HG03520 (cell line): ENCODE results near the gene CNTRL.
"Not testable (repeated sequence)": the region's sequence is repeated elsewhere in the genome, so short reads cannot be mapped to it uniquely, and the experiment has no call there.

Experiments used
- ATAC-seq: cut with Tn5 transposase; IDR thresholded peaks from one replicate; pipeline ENCODE4 v1.9.1; 2021; ENCODE audit warnings: mild to moderate bottlenecking, moderate library complexity; ENCODE audit not compliant: unreplicated experiment

The CNTRL gene

DNA sequence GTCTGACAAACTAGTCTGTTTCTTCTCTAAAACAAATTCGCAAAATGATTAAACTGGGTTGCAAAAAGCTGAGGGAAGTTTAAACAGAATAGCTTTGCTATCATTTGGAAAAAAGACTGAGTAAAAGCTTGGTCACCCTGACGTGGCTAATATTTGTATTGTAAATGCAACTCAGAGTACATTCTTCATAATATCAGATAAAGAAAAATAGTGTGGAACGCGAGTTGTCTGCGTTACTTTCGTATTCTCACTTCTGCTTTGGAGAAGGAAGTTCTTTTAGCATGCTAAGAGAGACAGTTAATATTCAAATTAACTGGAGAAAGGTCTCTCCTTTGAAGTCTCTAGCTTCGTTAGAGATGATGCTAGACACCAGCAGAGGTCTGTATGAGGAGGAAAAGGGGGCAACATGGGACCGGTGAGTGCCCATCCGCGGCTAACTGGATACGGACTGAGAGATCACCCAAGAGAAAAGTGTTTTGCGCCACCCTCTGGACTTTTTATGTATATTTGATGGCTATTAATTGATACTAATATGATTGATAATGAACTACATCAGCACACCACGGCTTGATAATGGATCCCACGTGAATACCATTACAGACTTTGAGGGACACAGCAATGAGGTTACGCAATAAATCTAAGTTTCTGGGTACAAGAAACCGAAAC, 2.9 kb upstream of the CNTRL start:
- peak; percentile 28 for ATAC-seq

DNA sequence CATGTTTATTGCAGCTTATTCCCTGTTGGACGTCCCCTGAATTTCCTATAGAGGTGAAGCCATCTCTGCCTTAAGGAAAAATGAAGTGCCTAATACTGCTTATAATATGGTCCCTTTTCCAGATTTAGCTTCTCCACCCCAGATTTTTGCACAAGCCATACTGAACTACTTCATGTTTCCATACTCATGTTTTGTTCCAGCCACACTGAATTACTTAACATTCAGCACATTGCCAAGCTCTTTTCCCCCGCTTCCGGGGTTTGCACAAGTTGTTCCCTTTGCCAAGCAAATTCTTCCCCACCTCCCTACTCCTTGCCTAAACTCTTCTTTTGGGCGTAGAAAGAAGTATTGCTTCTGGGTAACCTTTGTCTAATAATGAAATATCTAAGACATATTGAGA, 1.7 kb upstream of the CNTRL start:
- no peak for ATAC-seq

DNA sequence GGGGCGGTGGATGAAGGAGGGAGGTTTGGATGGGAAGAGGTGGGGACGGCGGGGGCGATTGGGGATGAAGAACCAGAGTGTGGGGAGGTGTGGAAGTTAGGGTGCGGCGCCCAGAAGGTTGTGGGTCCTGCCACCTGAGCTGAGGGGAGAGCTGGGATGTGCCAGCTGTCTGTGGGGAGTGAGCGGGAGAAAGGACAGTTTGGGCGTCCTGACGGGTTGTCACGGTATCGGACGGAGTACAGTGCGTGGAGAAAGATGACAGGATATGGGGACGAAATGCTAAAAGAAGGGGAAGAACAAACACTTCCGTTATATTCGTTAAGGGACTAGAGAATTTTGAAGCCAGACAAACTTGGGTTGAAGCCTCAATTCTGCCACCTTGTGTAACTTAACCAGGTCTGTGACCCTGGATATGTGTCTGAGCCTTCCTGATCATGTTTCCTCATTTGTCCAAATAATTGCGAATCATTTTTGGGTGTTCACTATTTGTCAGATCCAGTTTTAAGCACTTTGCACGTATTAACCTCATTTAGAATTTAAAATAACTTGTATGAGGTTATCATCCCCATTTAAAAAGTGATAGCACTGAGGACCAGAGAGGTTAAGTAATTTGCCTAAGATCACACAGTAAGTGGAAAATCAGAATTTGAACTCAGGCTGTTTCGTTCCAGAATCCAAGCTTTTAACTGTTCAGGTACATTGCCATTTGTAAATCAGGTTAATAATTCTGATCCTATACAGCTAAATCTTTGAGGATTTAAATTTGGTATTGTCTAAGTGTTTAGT, 689 bp downstream of the CNTRL start:
- ATAC-seq: peak; percentile 10

DNA sequence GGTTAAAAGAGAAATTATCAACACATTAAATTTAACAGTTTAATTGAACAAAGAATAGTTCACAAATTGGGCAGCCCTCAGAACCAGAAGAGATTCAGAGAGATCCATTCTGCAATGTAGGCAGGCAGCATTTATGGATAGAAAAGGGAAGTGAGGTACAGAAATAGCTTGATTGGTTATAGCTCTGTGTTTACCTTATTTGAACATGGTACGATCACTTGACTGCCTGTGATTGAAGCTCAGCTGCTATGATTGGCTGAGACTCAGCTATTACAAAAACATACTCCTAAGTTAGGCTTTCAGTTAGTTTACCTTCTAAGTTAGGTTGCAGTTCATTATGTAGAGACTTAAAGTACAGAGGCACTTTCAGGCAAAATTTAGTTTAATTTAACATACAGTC, 7.3 kb downstream of the CNTRL start:
- ATAC-seq: no peak

DNA sequence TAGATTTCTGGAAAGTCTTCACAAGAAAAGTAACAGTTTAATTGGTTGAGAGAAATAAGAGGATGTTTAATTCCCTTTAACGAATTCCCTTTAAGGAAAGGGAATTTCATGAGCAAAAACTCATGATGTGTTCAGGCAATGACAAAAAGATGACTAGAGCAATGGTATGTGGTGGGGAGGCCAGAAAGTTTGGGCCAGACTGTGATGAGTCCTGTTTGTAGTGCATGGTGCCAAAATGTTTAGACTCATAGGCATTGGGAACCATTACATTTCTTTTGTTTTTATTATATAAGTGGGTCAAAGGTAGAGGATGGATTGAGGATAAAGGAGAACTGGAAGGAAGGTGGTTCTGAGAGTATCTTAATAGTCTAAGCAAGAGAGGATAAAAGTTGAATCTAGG, 10.9 kb downstream of the CNTRL start:
- ATAC-seq: no peak

DNA sequence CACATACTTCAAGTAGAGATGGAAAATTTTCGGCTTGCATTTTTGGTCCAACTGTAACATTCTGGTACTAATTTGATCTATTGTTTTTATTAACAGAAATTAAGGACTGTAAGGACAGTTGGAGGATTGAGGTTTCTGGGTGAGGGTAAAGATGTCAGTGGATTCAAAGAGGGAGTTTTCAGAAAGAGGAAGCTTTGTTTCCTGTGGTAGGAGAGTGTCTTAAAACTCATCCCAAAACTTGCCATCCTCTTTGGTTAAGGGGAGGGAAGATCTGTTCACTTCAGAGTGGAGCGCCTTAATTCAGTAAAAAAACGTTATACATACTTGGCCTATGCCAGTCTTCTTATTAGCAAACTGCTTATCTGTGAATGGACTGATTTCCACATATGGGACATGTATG, 13.8 kb downstream of the CNTRL start:
- ATAC-seq: no peak

DNA sequence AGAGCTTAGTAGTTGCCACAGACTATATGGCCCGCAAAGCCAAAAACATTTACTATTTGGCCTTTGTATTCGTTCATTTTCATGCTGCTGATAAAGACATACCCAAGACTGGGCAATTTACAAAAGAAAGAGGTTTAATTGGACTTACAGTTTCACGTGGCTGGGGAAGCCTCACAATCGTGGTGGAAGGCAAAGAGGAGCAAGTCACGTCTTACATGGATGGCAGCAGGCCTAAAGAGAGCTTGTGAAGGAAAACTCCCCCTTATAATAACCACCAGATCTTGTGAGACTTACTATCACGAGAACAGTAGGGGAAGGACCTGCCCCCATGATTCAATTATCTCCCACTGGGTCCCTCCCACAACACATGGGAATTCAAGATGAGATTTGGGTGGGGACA, 16.0 kb downstream of the CNTRL start:
- not testable (repeated sequence) for ATAC-seq

DNA sequence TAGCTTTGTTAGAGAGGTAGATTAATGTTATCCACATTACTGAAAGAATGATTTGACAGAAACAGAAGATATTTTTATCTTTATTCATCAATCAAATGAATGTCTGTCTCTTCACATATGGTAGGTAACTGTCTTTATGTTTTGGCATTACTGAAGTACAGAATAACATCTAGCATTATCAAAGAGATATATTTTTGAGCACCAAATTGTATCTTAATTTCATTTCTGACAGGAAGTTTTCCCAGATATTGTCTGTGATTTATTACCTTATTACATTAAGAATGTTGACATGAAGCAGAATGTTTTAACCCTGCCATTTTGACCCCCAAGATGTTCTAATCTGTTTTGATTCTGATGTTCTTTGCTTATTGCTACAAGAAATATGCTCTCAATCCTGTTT, 20.3 kb downstream of the CNTRL start:
- ATAC-seq: no peak

DNA sequence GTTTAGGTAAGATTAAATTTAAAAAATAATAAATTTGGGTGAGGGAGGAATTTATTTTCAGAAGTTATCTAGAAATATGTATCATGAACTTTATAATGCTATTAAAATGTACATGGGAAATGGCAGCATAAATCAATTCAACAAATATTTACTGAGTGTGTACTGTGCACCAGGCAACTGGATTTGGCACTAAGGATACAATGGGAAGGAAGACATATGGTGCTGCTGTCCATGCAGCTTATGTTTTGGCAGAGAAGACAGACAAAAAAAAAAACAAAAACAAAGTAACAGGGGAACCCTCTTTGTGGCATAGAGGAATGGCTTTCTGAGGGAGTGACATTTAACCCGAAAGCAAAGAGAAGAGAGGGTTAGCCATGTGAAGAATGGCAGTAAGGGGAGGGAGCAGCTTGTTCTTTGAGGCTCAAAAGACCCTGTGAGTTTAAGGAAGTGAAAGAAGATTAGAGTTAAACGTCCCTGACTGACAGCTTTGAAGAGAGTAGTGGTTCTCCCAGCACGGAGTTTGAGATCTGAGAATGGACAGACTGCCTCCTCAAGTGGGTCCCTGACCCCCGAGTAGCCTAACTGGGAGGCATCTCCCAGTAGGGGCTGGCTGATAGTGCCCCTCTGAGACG, 23.9 kb downstream of the CNTRL start:
- ATAC-seq: no peak

DNA sequence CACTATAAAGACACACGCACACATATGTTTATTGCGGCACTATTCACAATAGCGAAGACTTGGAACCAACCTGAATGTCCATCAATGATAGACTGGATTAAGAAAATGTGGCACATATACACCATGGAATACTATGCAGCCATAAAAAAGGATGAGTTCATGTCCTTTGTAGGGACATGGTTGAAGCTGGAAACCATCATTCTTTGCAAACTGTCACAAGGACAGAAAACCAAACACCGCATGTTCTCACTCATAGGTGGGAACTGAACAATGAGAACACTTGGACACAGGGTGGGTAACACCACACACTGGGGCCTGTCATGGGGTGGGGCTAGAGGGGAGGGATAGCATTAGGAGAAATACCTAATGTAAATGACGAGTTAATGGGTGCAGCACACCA, 29.3 kb downstream of the CNTRL start:
- ATAC-seq: not testable (repeated sequence)

DNA sequence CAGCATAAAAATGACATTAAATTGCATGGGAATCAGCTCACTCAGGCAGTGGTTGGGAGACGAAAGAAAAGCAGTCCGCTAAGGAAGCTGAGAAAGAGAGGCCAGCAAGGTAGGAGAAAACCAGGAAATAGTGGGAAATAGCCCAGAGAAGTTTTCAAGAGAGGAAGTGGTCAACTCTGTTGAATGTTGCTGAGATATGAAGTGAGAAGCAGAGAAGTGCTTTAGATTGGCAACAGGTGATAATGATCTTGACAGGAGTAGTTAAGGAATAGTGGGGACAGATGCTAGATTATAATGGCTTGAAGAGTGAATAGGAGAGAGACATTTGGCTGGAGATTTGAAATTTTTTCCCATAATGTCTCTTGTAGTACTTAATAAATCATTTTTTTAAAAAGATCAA, 30.8 kb downstream of the CNTRL start:
- no peak for ATAC-seq

DNA sequence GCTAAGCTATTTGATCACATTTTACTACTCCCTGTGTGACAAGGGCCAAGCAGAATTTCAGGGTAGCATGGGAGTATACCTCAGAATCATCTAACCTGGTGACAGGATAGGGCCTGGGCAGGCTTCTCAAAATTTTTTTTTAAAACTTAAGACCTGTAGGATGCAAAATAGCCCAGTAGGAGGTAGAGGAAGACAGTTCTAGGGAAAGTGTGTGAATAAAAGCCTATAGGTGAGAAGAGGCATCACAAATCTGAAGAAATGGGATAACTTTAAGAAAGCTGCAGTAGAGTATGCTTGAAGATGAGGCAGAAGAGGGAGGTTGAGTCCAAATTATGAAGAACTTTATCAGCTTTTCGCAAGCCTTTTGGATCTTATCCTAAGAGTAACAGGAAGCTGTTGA, 32.3 kb downstream of the CNTRL start:
- no peak for ATAC-seq

DNA sequence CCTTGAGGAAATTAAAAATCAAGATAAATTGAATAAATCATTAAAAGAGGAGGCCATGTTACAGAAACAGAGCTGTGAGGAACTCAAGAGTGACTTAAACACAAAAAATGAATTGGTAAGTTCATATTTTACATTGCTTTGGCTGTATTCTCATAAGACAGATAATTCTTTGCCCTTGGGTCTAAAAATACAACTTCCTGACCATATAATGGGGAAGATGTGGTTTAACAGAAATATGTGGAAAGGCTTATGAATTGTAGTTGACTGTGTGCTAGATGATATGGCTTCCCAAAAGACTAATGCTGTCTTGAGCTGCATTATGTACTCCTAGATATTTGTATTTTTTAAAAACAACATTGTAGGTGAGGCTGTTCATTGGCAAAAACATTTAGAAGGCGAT, 33.1 kb downstream of the CNTRL start:
- ATAC-seq: no peak

DNA sequence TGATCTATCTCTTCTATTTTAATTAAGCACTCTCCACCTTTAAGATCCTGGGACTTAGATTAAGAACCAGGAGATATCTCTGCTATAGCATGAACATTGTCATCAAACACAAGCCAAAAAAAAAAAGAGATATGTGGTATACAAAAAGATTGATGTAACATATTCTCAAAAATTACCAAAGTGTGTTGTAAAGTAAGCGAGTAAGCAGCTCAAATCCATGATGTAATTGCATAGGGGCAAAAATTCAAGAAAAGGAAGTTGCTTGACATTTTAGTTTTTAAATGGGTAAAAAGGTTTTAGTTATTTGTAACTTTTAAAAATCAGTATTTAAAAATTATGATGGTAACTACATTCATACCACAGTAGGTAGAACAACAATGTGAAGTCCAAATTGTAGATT, 40.7 kb downstream of the CNTRL start:
- ATAC-seq: no peak

DNA sequence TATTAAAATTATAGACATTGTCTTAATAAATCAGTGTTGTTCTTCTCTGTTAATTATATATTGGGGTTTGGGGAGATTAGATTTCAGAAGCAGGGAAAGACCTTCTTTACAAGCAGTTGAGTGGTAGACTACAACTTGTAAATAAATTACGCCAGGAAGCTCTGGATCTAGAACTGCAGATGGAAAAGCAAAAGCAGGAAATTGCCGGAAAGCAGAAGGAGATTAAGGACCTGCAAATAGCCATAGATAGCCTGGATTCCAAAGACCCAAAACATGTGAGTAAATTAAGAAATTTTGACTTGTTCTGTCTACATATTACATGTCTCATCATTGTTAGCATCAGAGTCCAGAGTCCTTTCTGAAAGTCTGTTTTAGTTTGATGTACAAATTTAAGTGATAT, 43.5 kb downstream of the CNTRL start:
- ATAC-seq: no peak

DNA sequence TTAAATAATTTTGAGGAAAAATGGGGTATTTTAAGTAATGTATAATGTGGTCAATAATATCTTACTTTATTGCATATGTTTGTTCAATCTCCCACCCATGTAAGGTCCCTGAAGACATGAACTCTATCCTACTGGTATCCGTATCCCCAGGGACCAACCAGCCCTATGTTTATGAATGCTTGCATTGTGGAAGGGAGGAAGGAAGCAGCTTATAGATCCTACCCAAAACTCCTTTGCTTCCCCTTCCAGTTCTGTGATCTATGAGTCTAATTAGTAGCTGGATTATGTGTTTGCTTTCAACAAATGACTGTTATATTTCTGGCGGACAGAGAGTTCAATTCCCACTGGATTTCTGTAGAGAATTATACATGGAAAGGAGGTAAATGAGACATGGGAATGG, 45.6 kb downstream of the CNTRL start:
- no peak for ATAC-seq

DNA sequence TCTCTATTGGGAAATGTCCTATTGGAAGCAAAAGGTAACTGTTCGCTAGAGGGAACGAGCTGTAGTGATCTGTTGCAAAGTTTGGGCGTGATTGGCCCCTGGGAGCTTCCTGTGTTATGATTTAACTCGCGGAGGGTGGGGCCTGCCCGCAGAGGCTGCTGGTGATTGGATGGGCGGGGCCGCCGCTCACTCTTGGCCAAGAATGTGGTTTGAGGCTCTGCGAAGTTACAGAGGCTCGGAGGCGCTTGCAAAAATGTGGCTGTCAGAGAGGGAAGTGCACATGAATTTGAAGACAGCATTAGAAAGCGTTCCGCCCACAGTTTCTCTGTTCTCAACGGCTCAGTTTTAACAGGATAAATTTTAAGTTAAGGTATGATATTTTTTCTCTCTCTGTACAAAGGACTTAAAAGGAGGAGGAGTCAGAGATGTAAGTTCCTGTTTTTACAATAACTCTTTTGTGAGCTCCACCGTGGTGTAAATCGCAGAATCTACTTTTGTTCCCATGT, 46.9 kb downstream of the CNTRL start:
- ATAC-seq: peak; percentile 98

DNA sequence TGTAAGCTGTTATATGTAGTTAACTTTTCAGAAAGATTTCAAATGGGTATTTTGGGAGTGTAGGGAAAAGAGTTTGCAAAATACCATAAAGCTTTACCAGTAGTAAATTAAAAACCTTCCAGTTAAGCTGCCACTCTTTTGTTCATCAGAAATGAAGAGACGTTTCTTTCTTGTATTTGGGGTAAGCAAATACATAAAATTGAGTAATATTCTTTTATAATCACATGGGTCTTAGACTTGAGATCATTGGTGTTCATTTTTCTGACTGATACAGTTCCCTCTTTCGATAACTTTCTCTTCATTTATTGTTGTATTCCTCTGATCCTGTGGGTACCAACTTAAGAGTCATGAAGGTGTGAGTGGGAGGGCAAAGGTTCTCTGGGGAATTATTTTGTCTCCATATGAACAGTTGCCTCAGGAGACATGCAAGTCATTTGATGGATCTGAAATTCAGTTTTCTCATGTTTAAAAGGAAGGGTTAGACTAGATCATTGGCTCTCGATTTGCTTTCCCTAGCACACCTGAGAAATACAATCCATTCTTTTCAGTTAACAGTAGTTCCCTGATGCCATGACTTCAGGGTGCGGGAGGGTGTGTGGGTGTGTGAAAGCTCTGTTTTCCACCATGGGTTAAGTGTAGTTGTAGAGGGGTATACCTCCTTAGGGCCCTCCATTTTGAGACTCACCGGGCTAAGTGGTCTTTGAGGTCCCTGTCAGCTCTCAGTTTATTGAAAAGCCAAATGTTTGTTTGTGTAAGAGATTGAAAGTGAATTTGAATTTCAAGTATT, 47.7 kb downstream of the CNTRL start:
- no peak for ATAC-seq

DNA sequence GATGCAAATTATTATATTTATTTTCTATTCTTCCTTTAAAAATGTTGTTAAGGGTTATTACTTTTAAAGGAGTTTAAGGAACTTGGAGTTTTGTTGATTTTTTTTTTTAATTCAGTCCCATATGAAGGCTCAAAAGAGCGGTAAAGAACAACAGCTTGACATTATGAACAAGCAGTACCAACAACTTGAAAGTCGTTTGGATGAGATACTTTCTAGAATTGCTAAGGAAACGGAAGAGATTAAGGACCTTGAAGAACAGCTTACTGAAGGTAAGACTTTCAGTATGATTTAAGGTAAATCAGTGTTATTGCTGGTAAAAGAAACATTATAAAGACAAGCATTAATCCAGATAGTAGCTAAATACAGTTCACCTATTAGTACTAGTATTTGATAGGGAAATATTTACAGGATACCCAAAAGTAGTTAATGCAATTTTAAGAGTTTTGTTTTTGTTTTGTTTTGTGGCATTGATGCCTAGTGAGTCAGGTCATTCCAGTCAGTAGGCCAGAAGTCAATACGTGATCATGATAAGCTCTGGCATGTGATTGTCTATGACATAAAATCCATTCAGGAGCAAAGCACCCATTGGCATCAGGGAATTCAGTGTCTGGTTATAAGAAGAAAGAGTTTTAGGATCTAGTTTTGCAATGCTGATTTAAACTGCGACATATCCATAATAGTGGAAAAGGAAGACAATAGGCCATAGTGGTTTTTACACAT, 49.2 kb downstream of the CNTRL start:
- no peak for ATAC-seq

DNA sequence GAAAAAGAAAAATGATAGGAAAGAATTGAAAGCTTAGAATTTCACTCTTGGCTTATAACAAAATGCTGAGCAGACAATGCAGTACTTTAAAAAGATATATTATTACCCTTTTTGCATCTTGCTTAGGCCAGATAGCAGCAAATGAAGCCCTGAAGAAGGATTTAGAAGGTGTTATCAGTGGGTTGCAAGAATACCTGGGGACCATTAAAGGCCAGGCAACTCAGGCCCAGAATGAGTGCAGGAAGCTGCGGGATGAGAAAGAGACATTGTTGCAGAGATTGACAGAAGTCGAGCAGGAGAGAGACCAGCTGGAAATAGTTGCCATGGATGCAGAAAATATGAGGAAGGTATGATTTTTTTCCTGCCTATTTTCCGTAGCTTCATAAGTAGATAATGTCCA, 50.8 kb downstream of the CNTRL start:
- ATAC-seq: no peak

DNA sequence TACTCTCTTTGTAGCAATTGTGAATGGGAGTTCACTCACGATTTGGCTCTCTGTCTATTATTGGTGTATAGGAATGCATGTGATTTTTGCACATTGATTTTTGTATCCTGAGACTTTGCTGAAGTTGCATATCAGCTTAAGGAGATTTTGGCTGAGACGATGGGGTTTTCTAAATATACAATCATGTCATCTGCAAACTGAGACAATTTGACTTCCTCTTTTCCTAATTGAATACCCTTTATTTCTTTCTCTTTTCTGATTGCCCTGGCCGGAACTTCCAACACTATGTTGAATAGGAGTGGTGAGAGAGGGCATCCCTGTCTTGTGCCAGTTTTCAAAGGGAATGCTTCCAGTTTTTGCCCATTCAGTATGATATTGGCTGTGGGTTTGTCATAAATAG, 54.6 kb downstream of the CNTRL start:
- not testable (repeated sequence) for ATAC-seq
